GM20000 (cell line): ENCODE data around the gene TLX1.

Source experiments
- DNase-seq: peaks from one replicate; pipeline ENCODE4 v3.0.0; 2012; ENCODE audit warnings: low spot score
- CTCF ChIP-seq: IDR thresholded peaks from 2 replicates; pipeline ENCODE4 v1.5.1; 2012; ENCODE audit warnings: mild to moderate bottlenecking, control low read depth; ENCODE audit errors: extremely low read depth, missing control alignments

Gene TLX1

DNA sequence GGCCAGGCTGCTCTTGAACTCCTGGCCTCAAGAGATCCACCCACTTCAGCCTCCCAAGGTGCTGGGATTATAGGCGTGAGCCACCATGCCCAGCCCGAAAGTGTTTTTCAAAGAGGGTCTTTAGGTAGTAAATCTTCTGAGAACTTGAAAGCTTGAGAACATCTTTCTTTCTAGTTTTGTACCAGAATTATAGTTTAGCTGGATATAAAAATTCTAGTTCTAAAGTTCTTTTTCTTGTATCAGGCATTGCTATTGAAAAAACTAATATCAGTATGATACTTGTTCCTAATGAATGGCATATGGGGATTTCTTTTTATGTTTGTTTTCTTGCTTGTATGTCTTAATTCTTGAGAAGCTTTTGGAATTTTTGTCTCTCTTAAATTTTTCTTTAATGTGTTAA is 43.2 kb downstream of the TLX1 start:
- TF ChIP-seq CTCF: no peak
- DNase-seq: no peak

DNA sequence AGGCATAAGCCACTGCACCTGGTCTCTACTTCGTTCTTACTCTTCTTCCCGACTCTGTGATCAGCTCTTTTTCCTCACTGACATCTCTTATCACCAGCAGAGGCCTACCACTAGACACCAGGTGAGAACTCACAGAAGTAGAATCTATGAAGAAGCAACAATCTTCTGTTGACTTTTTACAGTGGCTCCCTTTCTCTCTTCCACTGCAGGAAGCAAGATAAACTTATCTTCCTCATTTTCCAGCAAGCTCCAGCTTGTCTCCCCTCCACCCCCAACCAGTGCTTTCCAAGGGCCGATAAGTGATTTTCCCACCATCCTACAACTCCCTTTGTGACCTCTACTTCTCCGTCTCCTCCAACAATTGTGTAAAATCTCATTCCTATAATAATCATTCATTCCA is 45.5 kb downstream of the TLX1 start:
- no peak for DNase-seq

DNA sequence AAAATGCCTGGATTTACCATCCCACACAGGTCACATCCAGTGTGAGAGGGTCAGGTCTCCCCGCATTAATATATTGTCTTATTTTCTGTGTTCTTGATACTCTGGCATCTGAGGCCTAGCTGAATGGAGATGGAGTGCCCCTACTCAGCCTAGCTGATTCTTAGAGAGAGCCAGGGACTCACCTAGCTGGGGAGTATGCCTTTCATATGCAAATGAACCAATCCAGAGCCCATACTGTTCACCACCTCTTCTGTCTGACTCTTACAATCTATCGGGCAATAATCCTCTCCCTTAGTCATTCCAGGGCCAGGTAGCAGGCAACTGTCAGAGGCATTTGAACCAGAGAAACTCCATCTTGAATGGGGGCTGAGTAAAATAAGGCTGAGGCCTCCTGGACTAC is 51.8 kb downstream of the TLX1 start:
- TF ChIP-seq CTCF: no peak
- DNase-seq: no peak

More for the DNA sequence above, 45.5 kb downstream of the TLX1 start:
- no peak for TF ChIP-seq CTCF

GRCh38 chr10:101183458-101184183 is 52.5 kb downstream of the TLX1 start:
- no peak for TF ChIP-seq CTCF
- DNase-seq: no peak
